Measurements from ENCODE around the gene SLC37A1. TPM values are rescaled to one million over a fixed set of nuclear protein-coding genes. Genes with fewer than 3 reads are reported as not detected.

The SLC37A1 gene
- total and polyA plus RNA-seq, 2 of the 13 experiments (the other 11 are each of a cell fraction or from before 2014, with no cell fraction given) = 0.22 to 0.40 TPM

DNA sequence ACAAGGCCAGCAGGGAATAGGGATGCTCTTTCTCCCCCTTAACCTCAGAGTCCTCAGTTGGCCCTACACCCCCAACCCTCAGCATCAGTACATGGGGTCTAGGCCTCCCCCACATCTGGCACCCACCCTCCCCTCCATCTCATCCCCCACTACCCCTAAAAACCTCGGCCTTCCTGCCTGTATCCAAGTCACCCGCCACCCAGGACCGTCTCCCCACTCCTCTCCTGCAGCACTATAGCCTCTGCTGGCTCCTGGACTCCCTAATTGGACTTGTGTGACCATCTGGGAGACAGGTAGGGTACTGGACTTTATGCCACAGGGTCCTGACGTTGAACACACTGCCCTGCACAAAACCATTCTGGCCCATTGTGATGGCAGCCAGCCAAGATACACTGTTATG is 23.7 kb upstream of the SLC37A1 start:
- FAIRE-seq = no peak

More for the DNA sequence above, 23.7 kb upstream of the SLC37A1 start:
- H2AFZ ChIP-seq (ENCODE audit: low read length) = no peak overlapping the region
- peaks cover 10% of the 10 kb centered on the region for H3K4me1 ChIP-seq (ENCODE audit: insufficient read depth, low read length)
- no peaks in the 10 kb centered on the region for H4K20me1 ChIP-seq (ENCODE audit: insufficient read depth, low read length)
- peaks cover 1 to 16% of the 10 kb centered on the region in 2 experiments; a peak in 3 of 5 replicates for H3K27me3 ChIP-seq (ENCODE audit: control insufficient read depth in 1 of 2, insufficient read depth in 2 of 2, low read length in 2 of 2)
- TF ChIP-seq KDM1A (CRISPR knock-in tag; IDR thresholded peaks at IDR 0.05) (no peak), HNRNPL (IDR thresholded peaks at IDR 0.05; ENCODE audit: low read depth, low read length) (no peak), RFX3 (CRISPR knock-in tag; IDR thresholded peaks at IDR 0.05) (no peak), ARID5B (CRISPR knock-in tag; IDR thresholded peaks at IDR 0.05) (no peak), KDM2A (CRISPR knock-in tag; IDR thresholded peaks at IDR 0.05; ENCODE audit: borderline replicate concordance, low read depth) (no peak), ZNF484 (CRISPR knock-in tag; IDR thresholded peaks at IDR 0.05; ENCODE audit: borderline replicate concordance, low read depth) (no peak), ZFP37 (CRISPR knock-in tag; IDR thresholded peaks at IDR 0.05; ENCODE audit: borderline replicate concordance) (no peak), SYNCRIP (IDR thresholded peaks at IDR 0.05; ENCODE audit: insufficient read depth, low read depth, low read length) (no peak), ZNF234 (CRISPR knock-in tag; conservative IDR thresholded peaks at IDR 0.05) (no peak), ZNF101 (CRISPR knock-in tag; IDR thresholded peaks at IDR 0.05; ENCODE audit: borderline replicate concordance, low read depth) (no peak), TP53 (CRISPR knock-in tag; conservative IDR thresholded peaks at IDR 0.05) (no peak), ZNF510 (CRISPR knock-in tag; IDR thresholded peaks at IDR 0.05; ENCODE audit: low read depth) (no peak)
- no peak overlapping the region for H3K9ac ChIP-seq (ENCODE audit: insufficient read depth, low read depth, low read length)
- in situ Hi-C loops (cut with HindIII; ENCODE audit: extremely low pct_ligation_motif_present, low pct_unique_long_range_greater_than_20kb) (no loop called here), intact Hi-C loops (cut with micrococcal nuclease; ENCODE audit: unreplicated experiment) (no loop called here)
- no peak overlapping the region for H3K27ac ChIP-seq (ENCODE audit: extremely low read length, insufficient read depth, low read length)
- ChIA-PET CTCF (ENCODE audit: low intra/inter-chr PET ratio, low total read pairs) (no interaction called here), POLR2A (no interaction called here)
- no peak for DNase-seq (ENCODE audit: low spot score)
- H3K36me3 ChIP-seq (replicated peaks in 1 of 2; ENCODE audit: control insufficient read depth in 1 of 2, insufficient read depth in 2 of 2, low read length in 2 of 2) = no peaks in the 10 kb centered on the region
- H3K9me3 ChIP-seq (ENCODE audit: low read length) = 0 out of 2 replicates have a peak, but pooled peaks cover 5% of the 10 kb centered on the region
- 7% methylated on average over 4 of the region's 4 CpGs for WGBS (ENCODE audit: low lambda C conversion rate)
- no peak overlapping the region for H3K4me2 ChIP-seq (ENCODE audit: low read depth, low read length)
- BruUV-seq (replicated peaks) = no TSS peak
- no peak overlapping the region for H3K4me3 ChIP-seq (replicated peaks in 1 of 3; ENCODE audit: insufficient read depth in 1 of 3, low read depth in 2 of 3, low read length in 3 of 3)
- no peaks in the 10 kb centered on the region for H3K79me2 ChIP-seq (ENCODE audit: insufficient read depth, low read length)
- no peak for ATAC-seq

Data from HepG2 (cell line).